Measurements from ENCODE around the gene C8A. TPM values are rescaled to one million over a fixed set of nuclear protein-coding genes. Genes with fewer than 3 reads are reported as not detected.

Gene C8A
- polyA plus RNA-seq, 3 donors from 2014 or later: not detected

- H3K4me1 Mint-ChIP-seq: peaks cover 0 to 4% of the 10 kb centered on the region in 2 donors
These were observed 70.6 kb downstream of the C8A start for GRCh38 chr1:56925193-56925592.

GRCh38 chr1:56927171-56927570 lies 72.6 kb downstream of the C8A start:
- H3K36me3 Mint-ChIP-seq: peaks cover 0 to 4% (median 0%) of the 10 kb centered on the region in 3 donors
- peaks cover 3 to 4% (median 3%) of the 10 kb centered on the region in 3 donors for H3K27me3 Mint-ChIP-seq (ENCODE audit: low read depth in 3 of 3)
- no peak overlapping the region for H3K4me3 Mint-ChIP-seq
- DNase-seq: no peak
- H3K4me1 Mint-ChIP-seq: no peaks in the 10 kb centered on the region
- H3K9me3 Mint-ChIP-seq: peaks cover 0 to 2% (median 0%) of the 10 kb centered on the region in 6 donors
- no peak overlapping the region for H3K27ac Mint-ChIP-seq

More at GRCh38 chr1:56925193-56925592, 70.6 kb downstream of the C8A start:
- Mint-ChIP-seq H3K9me3 (peaks cover 0 to 2% (median 0%) of the 10 kb centered on the region in 6 donors), H3K36me3 (peaks cover 0 to 4% (median 0%) of the 10 kb centered on the region in 3 donors), H3K4me3 (no peak overlapping the region), H3K27me3 (ENCODE audit: low read depth in 3 of 3) (peaks cover 0 to 3% (median 3%) of the 10 kb centered on the region in 3 donors), H3K27ac (no peak overlapping the region)
- no peak for DNase-seq

- Mint-ChIP-seq H3K4me3 (no peak overlapping the region), H3K4me1 (no peaks in the 10 kb centered on the region)
- DNase-seq: no peak
These were observed 73.4 kb downstream of the C8A start for GRCh38 chr1:56927986-56928385.

GRCh38 chr1:56929492-56929891 lies 74.9 kb downstream of the C8A start:
- Mint-ChIP-seq H3K4me3 (no peak overlapping the region), H3K27ac (no peak overlapping the region)

More at GRCh38 chr1:56927986-56928385, 73.4 kb downstream of the C8A start:
- Mint-ChIP-seq H3K27ac (no peak overlapping the region), H3K36me3 (peaks cover 0 to 4% (median 0%) of the 10 kb centered on the region in 3 donors), H3K27me3 (ENCODE audit: low read depth in 3 of 3) (peaks cover 3 to 5% (median 4%) of the 10 kb centered on the region in 3 donors), H3K9me3 (peaks cover 0 to 2% (median 0%) of the 10 kb centered on the region in 6 donors)

GRCh38 chr1:56931211-56931610 lies 76.6 kb downstream of the C8A start:
- Mint-ChIP-seq H3K27me3 (ENCODE audit: low read depth in 3 of 3) (peaks cover 3 to 5% (median 5%) of the 10 kb centered on the region in 3 donors), H3K9me3 (peaks cover 0 to 2% (median 0%) of the 10 kb centered on the region in 6 donors), H3K4me3 (no peak overlapping the region)

More at GRCh38 chr1:56929492-56929891, 74.9 kb downstream of the C8A start:
- peaks cover 3 to 5% (median 5%) of the 10 kb centered on the region in 3 donors for H3K27me3 Mint-ChIP-seq (ENCODE audit: low read depth in 3 of 3)
- no peak for DNase-seq
- H3K9me3 Mint-ChIP-seq: peaks cover 0 to 2% (median 0%) of the 10 kb centered on the region in 6 donors
- H3K4me1 Mint-ChIP-seq: no peaks in the 10 kb centered on the region
- H3K36me3 Mint-ChIP-seq: peaks cover 0 to 4% (median 0%) of the 10 kb centered on the region in 3 donors

GRCh38 chr1:56931686-56932085 lies 77.1 kb downstream of the C8A start:
- H3K27me3 Mint-ChIP-seq (ENCODE audit: low read depth in 3 of 3): peaks cover 3 to 5% (median 5%) of the 10 kb centered on the region in 3 donors
- peaks cover 0 to 2% (median 0%) of the 10 kb centered on the region in 6 donors for H3K9me3 Mint-ChIP-seq
- H3K27ac Mint-ChIP-seq: no peak overlapping the region
- no peak for DNase-seq
- no peaks in the 10 kb centered on the region for H3K4me1 Mint-ChIP-seq
- H3K36me3 Mint-ChIP-seq: peaks cover 0 to 8% (median 0%) of the 10 kb centered on the region in 3 donors
- H3K4me3 Mint-ChIP-seq: no peak overlapping the region

More at GRCh38 chr1:56931211-56931610, 76.6 kb downstream of the C8A start:
- no peaks in the 10 kb centered on the region for H3K4me1 Mint-ChIP-seq
- no peak for DNase-seq
- peaks cover 0 to 8% (median 0%) of the 10 kb centered on the region in 3 donors for H3K36me3 Mint-ChIP-seq
- H3K27ac Mint-ChIP-seq: no peak overlapping the region

GRCh38 chr1:56933161-56933560 lies 78.6 kb downstream of the C8A start:
- H3K4me3 Mint-ChIP-seq: no peak overlapping the region
- no peak for DNase-seq
- H3K27ac Mint-ChIP-seq: no peak overlapping the region
- peaks cover 0 to 8% (median 0%) of the 10 kb centered on the region in 3 donors for H3K36me3 Mint-ChIP-seq
- H3K27me3 Mint-ChIP-seq (ENCODE audit: low read depth in 3 of 3): peaks cover 5% of the 10 kb centered on the region in 3 donors
- peaks cover 0 to 2% (median 0%) of the 10 kb centered on the region in 6 donors for H3K9me3 Mint-ChIP-seq
- H3K4me1 Mint-ChIP-seq: no peaks in the 10 kb centered on the region

- H3K4me3 Mint-ChIP-seq: no peak overlapping the region
- H3K4me1 Mint-ChIP-seq: no peaks in the 10 kb centered on the region
- peaks cover 0 to under 1% (median 0%) of the 10 kb centered on the region in 6 donors for H3K9me3 Mint-ChIP-seq
- no peak overlapping the region for H3K27ac Mint-ChIP-seq
- no peak for DNase-seq
- H3K27me3 Mint-ChIP-seq (ENCODE audit: low read depth in 3 of 3): peaks cover 5 to 6% (median 5%) of the 10 kb centered on the region in 3 donors
- H3K36me3 Mint-ChIP-seq: peaks cover 0 to 7% (median 0%) of the 10 kb centered on the region in 3 donors
These were observed 79.0 kb downstream of the C8A start for GRCh38 chr1:56933606-56934005.

- Mint-ChIP-seq H3K36me3 (peaks cover 0 to 4% (median 0%) of the 10 kb centered on the region in 3 donors), H3K4me3 (no peak overlapping the region)
These were observed 79.9 kb downstream of the C8A start for GRCh38 chr1:56934430-56935060.

GRCh38 chr1:56938646-56939045 lies 84.0 kb downstream of the C8A start:
- no peak for DNase-seq
- peaks cover 0 to 4% (median 0%) of the 10 kb centered on the region in 3 donors for H3K36me3 Mint-ChIP-seq
- no peaks in the 10 kb centered on the region for H3K4me1 Mint-ChIP-seq
- H3K4me3 Mint-ChIP-seq: no peak overlapping the region
- peaks cover 0 to 4% (median 3%) of the 10 kb centered on the region in 3 donors for H3K27me3 Mint-ChIP-seq (ENCODE audit: low read depth in 3 of 3)
- H3K9me3 Mint-ChIP-seq: peaks cover 0 to 5% (median 0%) of the 10 kb centered on the region in 6 donors
- H3K27ac Mint-ChIP-seq: no peak overlapping the region

More at GRCh38 chr1:56934430-56935060, 79.9 kb downstream of the C8A start:
- no peak for DNase-seq
- peaks cover 4 to 6% (median 5%) of the 10 kb centered on the region in 3 donors for H3K27me3 Mint-ChIP-seq (ENCODE audit: low read depth in 3 of 3)
- H3K27ac Mint-ChIP-seq: no peak overlapping the region
- peaks cover 0 to 3% (median 0%) of the 10 kb centered on the region in 6 donors for H3K9me3 Mint-ChIP-seq
- no peaks in the 10 kb centered on the region for H3K4me1 Mint-ChIP-seq

GRCh38 chr1:56939209-56939608 lies 84.6 kb downstream of the C8A start:
- H3K36me3 Mint-ChIP-seq: peaks cover 0 to 4% (median 0%) of the 10 kb centered on the region in 3 donors
- H3K9me3 Mint-ChIP-seq: peaks cover 0 to 5% (median 0%) of the 10 kb centered on the region in 6 donors
- H3K27ac Mint-ChIP-seq: no peak overlapping the region
- no peak for DNase-seq
- no peak overlapping the region for H3K4me3 Mint-ChIP-seq
- H3K4me1 Mint-ChIP-seq: no peaks in the 10 kb centered on the region
- peaks cover 0 to 3% (median 2%) of the 10 kb centered on the region in 3 donors for H3K27me3 Mint-ChIP-seq (ENCODE audit: low read depth in 3 of 3)

GRCh38 chr1:56940039-56940438 lies 85.4 kb downstream of the C8A start:
- Mint-ChIP-seq H3K9me3 (peaks cover 0 to 5% (median 0%) of the 10 kb centered on the region in 6 donors), H3K27me3 (ENCODE audit: low read depth in 3 of 3) (peaks cover 2 to 3% (median 2%) of the 10 kb centered on the region in 3 donors), H3K27ac (no peak overlapping the region), H3K4me1 (no peaks in the 10 kb centered on the region), H3K36me3 (peaks cover 0 to 4% (median 0%) of the 10 kb centered on the region in 3 donors), H3K4me3 (no peak overlapping the region)
- no peak for DNase-seq

- H3K4me3 Mint-ChIP-seq: no peak overlapping the region
- H3K27ac Mint-ChIP-seq: no peak overlapping the region
- no peak for DNase-seq
- no peaks in the 10 kb centered on the region for H3K9me3 Mint-ChIP-seq
- H3K36me3 Mint-ChIP-seq: no peaks in the 10 kb centered on the region
- H3K27me3 Mint-ChIP-seq (ENCODE audit: low read depth in 3 of 3): peaks cover 0 to 2% (median 2%) of the 10 kb centered on the region in 3 donors
- no peaks in the 10 kb centered on the region for H3K4me1 Mint-ChIP-seq
These were observed 93.9 kb downstream of the C8A start for GRCh38 chr1:56948403-56949023.

- Mint-ChIP-seq H3K27me3 (ENCODE audit: low read depth in 3 of 3) (peaks cover 0 to 4% (median 0%) of the 10 kb centered on the region in 3 donors), H3K4me3 (no peak overlapping the region), H3K36me3 (no peaks in the 10 kb centered on the region), H3K27ac (no peak overlapping the region), H3K9me3 (no peaks in the 10 kb centered on the region), H3K4me1 (peaks cover 7 to 10% of the 10 kb centered on the region in 2 donors)
- DNase-seq: no peak
These were observed 97.9 kb downstream of the C8A start for GRCh38 chr1:56952501-56952900.

Measured in immature natural killer cell (primary cell).